CD14-positive monocyte (primary cell): ENCODE measurements around the gene SLC12A6. TPM values are rescaled to one million over a fixed set of nuclear protein-coding genes. Genes with fewer than 3 reads are reported as not detected.

ENCODE experiments used
- DNase-seq, 3 donors: peaks; one replicate each; pipeline ENCODE4 v3.0.0-alpha.2; 2011 to 2022
- H2AFZ ChIP-seq: 2 replicates; pipeline ENCODE4 v1.6.0; 2012; ENCODE audit warnings: mild to moderate bottlenecking, low read depth, low read length, inconsistent platforms; ENCODE audit not compliant: insufficient read depth, poor library complexity, severe bottlenecking
- H3K27ac ChIP-seq, 2 donors: 1 replicate in 1 of 2; 2 replicates in 1 of 2; pipeline ENCODE4 v1.5.1; 2012 to 2013; ENCODE audit warnings: low read length in 2 of 2, control low read depth in 1 of 2, inconsistent platforms in 1 of 2, low read depth in 1 of 2, mild to moderate bottlenecking in 1 of 2
- H3K27me3 ChIP-seq, 2 donors: one replicate each; pipeline versions ENCODE4 v1.6.0 to v1.6.1; 2011 to 2013; ENCODE audit warnings: low read length in 2 of 2; ENCODE audit not compliant: control insufficient read depth in 2 of 2, insufficient read depth in 2 of 2
- H3K36me3 ChIP-seq, 2 donors: replicated peaks in 1 of 2; 1 replicate in 1 of 2; 2 replicates in 1 of 2; pipeline versions ENCODE4 v1.5.1 to v1.6.1; 2012 to 2013; ENCODE audit warnings: low read length in 2 of 2, control low read depth in 1 of 2, inconsistent platforms in 1 of 2, mild to moderate bottlenecking in 1 of 2; ENCODE audit not compliant: insufficient read depth in 2 of 2, control insufficient read depth in 1 of 2
- H3K4me1 ChIP-seq, 2 donors: 1 replicate in 1 of 2; 2 replicates in 1 of 2; pipeline versions ENCODE4 v1.5.1 to v1.6.1; 2012 to 2013; ENCODE audit warnings: low read length in 2 of 2, control low read depth in 1 of 2, inconsistent platforms in 1 of 2, mild to moderate bottlenecking in 1 of 2, moderate library complexity in 1 of 2; ENCODE audit not compliant: insufficient read depth in 2 of 2, control insufficient read depth in 1 of 2
- H3K4me2 ChIP-seq: replicated peaks from 2 replicates; pipeline ENCODE3; 2012; ENCODE audit warnings: low read length, moderate library complexity, mild to moderate bottlenecking; ENCODE audit not compliant: poor library complexity, severe bottlenecking; ENCODE audit errors: extremely low read depth
- H3K4me3 ChIP-seq, 3 experiments: fragments of 200-600 bp in 1 of 3; sonication (generic) in 1 of 3; replicated peaks in 1 of 3; 1 replicate in 2 of 3; 2 replicates in 1 of 3; pipeline ENCODE4 v1.5.1; 2011 to 2013; ENCODE audit warnings: low read length in 3 of 3, mild to moderate bottlenecking in 3 of 3, control low read depth in 2 of 3, low read depth in 2 of 3, inconsistent platforms in 1 of 3, moderate library complexity in 1 of 3
- H3K79me2 ChIP-seq: 2 replicates; pipeline ENCODE4 v1.6.0; 2012; ENCODE audit warnings: mild to moderate bottlenecking, control low read depth, inconsistent platforms, low read length, moderate library complexity; ENCODE audit not compliant: insufficient read depth
- H3K9ac ChIP-seq: 2 replicates; pipeline ENCODE4 v1.6.0; 2017; ENCODE audit warnings: low read length, mild to moderate bottlenecking; ENCODE audit not compliant: insufficient read depth, poor library complexity, severe bottlenecking
- H3K9me3 ChIP-seq, 2 donors: replicated peaks in 1 of 2; 1 replicate in 1 of 2; 2 replicates in 1 of 2; pipeline versions ENCODE4 v1.5.1 to v1.6.1; 2012 to 2013; ENCODE audit warnings: low read length in 2 of 2, control low read depth in 1 of 2; ENCODE audit not compliant: control insufficient read depth in 1 of 2, insufficient read depth in 1 of 2
- H4K20me1 ChIP-seq: 2 replicates; pipeline ENCODE4 v1.6.0; 2012; ENCODE audit warnings: mild to moderate bottlenecking, low read length, control low read depth, moderate library complexity; ENCODE audit not compliant: insufficient read depth
- H3K27ac Mint-ChIP-seq, 7 donors: one replicate each; pipeline ENCODE4 v1.8.0; 2020; ENCODE audit warnings: mild to moderate bottlenecking in 7 of 7, mixed read lengths in 7 of 7, moderate library complexity in 6 of 7, inconsistent platforms in 2 of 7
- H3K27me3 Mint-ChIP-seq, 3 donors: one replicate each; pipeline ENCODE4 v1.8.0; 2021 to 2022; ENCODE audit warnings: low read depth in 3 of 3, mild to moderate bottlenecking in 3 of 3, mixed read lengths in 3 of 3, moderate library complexity in 3 of 3, inconsistent platforms in 1 of 3
- H3K36me3 Mint-ChIP-seq, 2 donors: one replicate each; pipeline ENCODE4 v1.8.0; 2020; ENCODE audit warnings: mixed read lengths in 2 of 2, inconsistent platforms in 1 of 2, mild to moderate bottlenecking in 1 of 2
- H3K4me1 Mint-ChIP-seq: one replicate; pipeline ENCODE4 v1.8.0; 2020; ENCODE audit warnings: mild to moderate bottlenecking, mixed read lengths
- H3K4me3 Mint-ChIP-seq, 2 donors: one replicate each; pipeline ENCODE4 v1.8.0; 2020; ENCODE audit warnings: mild to moderate bottlenecking in 2 of 2, mixed read lengths in 2 of 2, moderate library complexity in 1 of 2
- H3K9me3 Mint-ChIP-seq, 7 donors: one replicate each; pipeline ENCODE4 v1.8.0; 2020 to 2022; ENCODE audit warnings: mixed read lengths in 7 of 7, mild to moderate bottlenecking in 6 of 7, moderate library complexity in 6 of 7, inconsistent platforms in 2 of 7
- WGBS: methylation state at CpG from one replicate; pipeline ENCODE4 v1.1.5; 2013; ENCODE audit warnings: missing lambda C conversion rate; ENCODE audit not compliant: insufficient coverage; 5-methylcytosine and 5-hydroxymethylcytosine counted together
- intact Hi-C, 2 donors: fragments of 100-400 bp; cut with micrococcal nuclease; formaldehyde crosslinking; loops; one replicate each; pipeline versions ENCODE4 v1.15.0 to v1.15.1; 2023
- polyA plus RNA-seq, 3 donors: library from polyadenylated mRNA; depleted of rRNA in 1 of 3; unstranded in 2 of 3; stranded (reverse) in 1 of 3; fragments of 300-500 nt in 2 of 3; fragments of >200 nt in 1 of 3; fragmentation: Illumina TruSeq in 2 of 3; gene quantifications; 1 replicate in 2 of 3; 2 replicates in 1 of 3; pipeline ENCODE4 v1.2.3, GENCODE V29; 2012 to 2021
- TF ChIP-seq, protein P1 (sequence below): fragments of 200-600 bp; IDR thresholded peaks from one replicate; pipeline ENCODE4 v1.8.0; 2022; ENCODE audit warnings: antibody characterized with exemption, mild to moderate bottlenecking

The SLC12A6 gene
- polyA plus RNA-seq, 3 donors = 5.4 to 80.0 (median 8.0) TPM

DNA sequence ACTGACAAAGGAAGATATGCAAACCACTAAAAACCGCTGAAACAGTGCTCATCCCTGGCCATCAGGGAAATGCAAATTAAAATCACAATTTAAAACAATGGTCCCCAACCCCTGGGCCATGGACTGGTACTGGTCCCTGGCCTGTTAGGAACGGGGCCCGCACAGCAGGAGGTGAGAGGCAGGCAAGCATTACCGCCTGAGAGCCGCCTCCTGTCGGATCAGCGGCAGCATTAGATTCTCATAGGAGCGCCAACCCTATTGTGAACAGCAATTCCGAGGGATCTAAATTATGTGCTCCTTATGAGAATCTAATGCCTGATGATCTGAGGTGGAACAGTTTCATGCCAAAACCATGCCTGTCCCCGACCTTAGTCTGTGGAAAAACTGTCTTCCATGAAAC lies 14.4 kb downstream of the SLC12A6 start:
- no peaks in the 10 kb centered on the region for H3K9me3 ChIP-seq
- intact Hi-C loops = no loop called here
- Mint-ChIP-seq H3K27me3 (no peaks in the 10 kb centered on the region), H3K36me3 (peaks cover 8 to 20% of the 10 kb centered on the region in 2 donors), H3K4me1 (peaks cover 36% of the 10 kb centered on the region), H3K27ac (peak overlapping the region in 1 of 7 donors; percentile 54), H3K4me3 (no peak overlapping the region), H3K9me3 (peaks cover 0 to 2% (median 0%) of the 10 kb centered on the region in 7 donors)
- H2AFZ ChIP-seq = no peak overlapping the region
- peaks cover 96% of the 10 kb centered on the region for H4K20me1 ChIP-seq
- 93% methylated on average over 5 of the region's 10 CpGs for WGBS
- DNase-seq = no peak
- H3K4me1 ChIP-seq = peaks cover 18 to 24% of the 10 kb centered on the region in 2 donors
- peaks cover 96% of the 10 kb centered on the region for H3K79me2 ChIP-seq
- TF ChIP-seq, protein P1, sequence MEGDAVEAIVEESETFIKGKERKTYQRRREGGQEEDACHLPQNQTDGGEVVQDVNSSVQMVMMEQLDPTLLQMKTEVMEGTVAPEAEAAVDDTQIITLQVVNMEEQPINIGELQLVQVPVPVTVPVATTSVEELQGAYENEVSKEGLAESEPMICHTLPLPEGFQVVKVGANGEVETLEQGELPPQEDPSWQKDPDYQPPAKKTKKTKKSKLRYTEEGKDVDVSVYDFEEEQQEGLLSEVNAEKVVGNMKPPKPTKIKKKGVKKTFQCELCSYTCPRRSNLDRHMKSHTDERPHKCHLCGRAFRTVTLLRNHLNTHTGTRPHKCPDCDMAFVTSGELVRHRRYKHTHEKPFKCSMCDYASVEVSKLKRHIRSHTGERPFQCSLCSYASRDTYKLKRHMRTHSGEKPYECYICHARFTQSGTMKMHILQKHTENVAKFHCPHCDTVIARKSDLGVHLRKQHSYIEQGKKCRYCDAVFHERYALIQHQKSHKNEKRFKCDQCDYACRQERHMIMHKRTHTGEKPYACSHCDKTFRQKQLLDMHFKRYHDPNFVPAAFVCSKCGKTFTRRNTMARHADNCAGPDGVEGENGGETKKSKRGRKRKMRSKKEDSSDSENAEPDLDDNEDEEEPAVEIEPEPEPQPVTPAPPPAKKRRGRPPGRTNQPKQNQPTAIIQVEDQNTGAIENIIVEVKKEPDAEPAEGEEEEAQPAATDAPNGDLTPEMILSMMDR = no peak
- no peak overlapping the region for H3K27ac ChIP-seq
- H3K9ac ChIP-seq = no peak overlapping the region
- H3K27me3 ChIP-seq = no peaks in the 10 kb centered on the region
- no peaks in the 10 kb centered on the region for H3K36me3 ChIP-seq
- no peak overlapping the region for H3K4me3 ChIP-seq
- no peak overlapping the region for H3K4me2 ChIP-seq

DNA sequence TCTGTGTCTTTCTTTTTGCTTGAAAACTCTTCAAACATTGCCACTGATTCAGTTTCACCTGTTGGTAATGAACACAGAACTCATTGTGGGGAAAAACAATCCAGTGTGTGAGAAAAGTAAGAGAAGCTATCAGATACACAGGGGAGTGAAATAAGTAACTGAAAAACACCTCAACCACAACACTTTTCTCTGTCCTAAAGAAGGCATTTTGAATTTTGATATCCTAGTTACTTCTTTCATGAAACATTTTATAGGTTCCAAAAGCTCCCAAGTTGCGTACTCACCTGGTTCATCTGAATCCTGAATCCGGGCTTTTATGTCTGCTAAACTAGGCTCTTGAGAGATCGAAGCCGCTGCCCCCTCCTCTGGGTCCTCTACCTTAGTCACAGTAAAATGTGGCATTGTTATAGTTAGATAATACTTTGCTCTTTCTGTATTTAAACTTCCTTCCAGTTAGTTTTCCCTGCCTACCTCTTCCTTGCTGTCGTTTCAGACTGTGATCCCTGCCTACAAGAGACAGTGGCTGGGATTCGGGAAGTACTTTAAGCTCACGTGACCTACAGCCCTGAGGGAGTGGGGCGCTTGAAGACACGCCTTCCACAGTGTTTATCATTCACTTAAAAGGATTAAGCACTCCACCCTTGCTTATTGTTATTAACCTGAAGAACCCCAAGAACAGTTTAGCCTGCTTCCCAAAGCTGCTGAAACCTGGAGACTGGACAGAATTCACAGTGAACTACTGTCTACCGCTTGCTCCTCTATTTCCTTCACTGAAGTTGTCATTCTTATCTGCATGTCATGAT lies 19.1 kb downstream of the SLC12A6 start:
- no peaks in the 10 kb centered on the region for H3K27me3 Mint-ChIP-seq
- Histone ChIP-seq H3K27me3 (no peaks in the 10 kb centered on the region), H3K79me2 (peaks cover 95% of the 10 kb centered on the region), H2AFZ (peak overlapping the region; percentile 62), H3K27ac (peak overlapping the region in 1 of 2 donors; percentile 52), H3K9ac (peak overlapping the region; percentile 2), H3K9me3 (no peaks in the 10 kb centered on the region), H3K36me3 (peaks cover 4 to 20% of the 10 kb centered on the region in 2 donors), H4K20me1 (peaks cover 98% of the 10 kb centered on the region), H3K4me2 (peak overlapping the region; percentile 68), H3K4me1 (peaks cover 16 to 20% of the 10 kb centered on the region in 2 donors), H3K4me3 (peak overlapping the region; percentile 28 to 84 (median 68))
- intact Hi-C loops = no loop called here
- 3% methylated on average over 6 of the region's 10 CpGs for WGBS
- peak; percentile 35 to 67 (median 65) for DNase-seq
- peak overlapping the region; percentile 78 to 92 (median 88) for H3K27ac Mint-ChIP-seq
- TF ChIP-seq, protein P1 = no peak
- peak overlapping the region; percentile 80 to 96 for H3K4me3 Mint-ChIP-seq
- peaks cover 25 to 46% of the 10 kb centered on the region in 2 donors for H3K36me3 Mint-ChIP-seq
- peaks cover 0 to 2% (median 0%) of the 10 kb centered on the region in 7 donors for H3K9me3 Mint-ChIP-seq
- peaks cover 37% of the 10 kb centered on the region for H3K4me1 Mint-ChIP-seq
